ENCODE results near the gene CD79B. TPM values are rescaled to one million over a fixed set of nuclear protein-coding genes. Genes with fewer than 3 reads are reported as not detected.
"Not testable (repeated sequence)": the region's sequence is repeated elsewhere in the genome, so short reads cannot be mapped to it uniquely, and the experiment has no call there.

CD79B gene
- total and polyA plus RNA-seq, 2 of the 8 experiments (the other 6 are each of a cell fraction or from before 2014, with no cell fraction given), result 1.5 to 3.9 TPM

- not testable (repeated sequence) for H2BK5ac ChIP-seq (ENCODE audit: low read depth, low read length); H2BK15ac ChIP-seq (ENCODE audit: low read length); FAIRE-seq; H3K9me3 ChIP-seq (ENCODE audit: insufficient read depth in 2 of 2, low read depth in 1 of 2, low read length in 1 of 2); H2AFZ ChIP-seq (ENCODE audit: low read length); H3K4me2 ChIP-seq (ENCODE audit: insufficient read depth in 1 of 2, low read depth in 2 of 2, low read length in 2 of 2); H3K27ac ChIP-seq (ENCODE audit: low read depth, low read length); H3K56ac ChIP-seq (replicated peaks; ENCODE audit: insufficient read length, low read depth, low read length); H3K23ac ChIP-seq (ENCODE audit: insufficient read length); H4K91ac ChIP-seq (replicated peaks; ENCODE audit: insufficient read length, low read length); H3K18ac ChIP-seq (ENCODE audit: extremely low read depth, low read length); H3K4me3 ChIP-seq (ENCODE audit: extremely low read depth in 1 of 4, insufficient read depth in 2 of 4, low read depth in 3 of 4, low read length in 4 of 4); H4K5ac ChIP-seq (ENCODE audit: insufficient read length, low read depth, low read length); H3K79me1 ChIP-seq (ENCODE audit: low read depth, low read length); H4K8ac ChIP-seq (ENCODE audit: extremely low read depth, insufficient read depth, low read length); H3K23me2 ChIP-seq (ENCODE audit: low read depth, low read length); DNase-seq (ENCODE audit: low read depth in 1 of 2, low spot score in 2 of 2); H2AK5ac ChIP-seq (ENCODE audit: low read depth, low read length); H2BK120ac ChIP-seq (replicated peaks; ENCODE audit: low read depth, low read length); H4K20me1 ChIP-seq (replicated peaks in 1 of 2; ENCODE audit: control insufficient read depth in 1 of 2, insufficient read depth in 2 of 2, low read length in 2 of 2); H3K27me3 ChIP-seq (replicated peaks in 1 of 4; ENCODE audit: control insufficient read depth in 3 of 4, extremely low read depth in 1 of 4, insufficient read depth in 3 of 4, low read length in 3 of 4); H3K14ac ChIP-seq (ENCODE audit: insufficient read length); H3K4me1 ChIP-seq (replicated peaks in 1 of 4; ENCODE audit: control insufficient read depth in 3 of 4, insufficient read depth in 4 of 4, low read length in 3 of 4); H2BK20ac ChIP-seq (ENCODE audit: low read length); H3K36me3 ChIP-seq (ENCODE audit: control insufficient read depth in 2 of 4, insufficient read depth in 4 of 4, low read length in 3 of 4); H2BK12ac ChIP-seq (ENCODE audit: low read depth, low read length); H3K9ac ChIP-seq (replicated peaks in 1 of 4; ENCODE audit: extremely low read depth in 1 of 4, low read depth in 3 of 4, low read length in 3 of 4); H3K79me2 ChIP-seq (ENCODE audit: control insufficient read depth in 1 of 2, insufficient read depth in 2 of 2, low read length in 2 of 2); H3K4ac ChIP-seq (replicated peaks; ENCODE audit: insufficient read length, low read depth, low read length)
- CTCF ChIA-PET (ENCODE audit: partially characterized antibody), result interaction anchor here (0.7 to 9.9 kb wide), 20 partner anchors 10 to 226 kb away, joined by 3 to 87 read pairs (median 4); partner anchors contain the start of genes GH1, GH2 and ICAM2
- POLR2A ChIA-PET (ENCODE audit: partially characterized antibody), result interaction anchor here (1.3 kb wide), 1 partner anchor 25 kb away, joined by 4 read pairs; no protein-coding TSS in a partner anchor
- 88% methylated on average over 8 of the region's 8 CpGs; no CpG with 5 or more reads in 1 of the 2 experiments for WGBS, 2 experiments (ENCODE audit: extremely low coverage in 1 of 2, insufficient coverage in 1 of 2, insufficient read length in 1 of 2, insufficient replicate concordance in 2 of 2, low coverage in 1 of 2, low lambda C conversion rate in 2 of 2, missing lambda C conversion rate in 1 of 2)
Observed at GRCh38 chr17:63904796-63905195, 27.3 kb downstream of the CD79B start.

DNA sequence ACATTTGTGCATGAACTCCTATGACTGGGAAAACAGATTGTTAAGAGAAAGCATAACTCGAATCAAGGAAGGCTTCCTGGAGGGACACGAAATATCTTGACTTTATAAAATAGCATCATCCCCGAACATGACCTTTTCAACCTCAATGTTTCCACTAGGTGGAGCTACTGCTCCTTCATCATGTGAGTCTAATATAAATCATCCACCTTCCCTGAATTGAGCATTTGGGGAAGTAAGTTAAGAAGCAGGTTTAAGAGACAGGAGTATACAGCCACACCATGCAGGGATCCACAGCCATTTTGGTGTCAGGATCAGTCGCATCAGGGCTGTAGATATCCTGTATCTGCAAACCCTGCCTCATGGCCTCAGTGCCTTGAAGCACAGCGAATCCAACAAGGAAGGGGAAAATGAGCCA, 28.3 kb downstream of the CD79B start:
- ChIA-PET POLR2A (ENCODE audit: partially characterized antibody) (interaction anchor here (0.8 to 2.5 kb wide), 3 partner anchors 26 to 243 kb away, joined by 3 to 7 read pairs (median 4); no protein-coding TSS in a partner anchor), CTCF (ENCODE audit: partially characterized antibody) (interaction anchor here (0.7 to 9.9 kb wide), 21 partner anchors 13 to 229 kb away, joined by 3 to 87 read pairs (median 4); partner anchors contain the start of genes GH1, GH2 and ICAM2)
- H3K14ac ChIP-seq (ENCODE audit: insufficient read length); H2BK20ac ChIP-seq (ENCODE audit: low read length); H3K4me1 ChIP-seq (replicated peaks in 1 of 4; ENCODE audit: control insufficient read depth in 3 of 4, insufficient read depth in 4 of 4, low read length in 3 of 4); H2AK5ac ChIP-seq (ENCODE audit: low read depth, low read length); H3K27me3 ChIP-seq (replicated peaks in 1 of 4; ENCODE audit: control insufficient read depth in 3 of 4, extremely low read depth in 1 of 4, insufficient read depth in 3 of 4, low read length in 3 of 4); H3K4me3 ChIP-seq (ENCODE audit: extremely low read depth in 1 of 4, insufficient read depth in 2 of 4, low read depth in 3 of 4, low read length in 4 of 4); H3K18ac ChIP-seq (ENCODE audit: extremely low read depth, low read length); DNase-seq (ENCODE audit: low read depth in 1 of 2, low spot score in 2 of 2); H2BK120ac ChIP-seq (replicated peaks; ENCODE audit: low read depth, low read length); H3K9ac ChIP-seq (replicated peaks in 1 of 4; ENCODE audit: extremely low read depth in 1 of 4, low read depth in 3 of 4, low read length in 3 of 4); H4K20me1 ChIP-seq (replicated peaks in 1 of 2; ENCODE audit: control insufficient read depth in 1 of 2, insufficient read depth in 2 of 2, low read length in 2 of 2); H3K4ac ChIP-seq (replicated peaks; ENCODE audit: insufficient read length, low read depth, low read length); H3K23ac ChIP-seq (ENCODE audit: insufficient read length); H3K79me1 ChIP-seq (ENCODE audit: low read depth, low read length); H3K56ac ChIP-seq (replicated peaks; ENCODE audit: insufficient read length, low read depth, low read length); H3K23me2 ChIP-seq (ENCODE audit: low read depth, low read length); H3K4me2 ChIP-seq (ENCODE audit: insufficient read depth in 1 of 2, low read depth in 2 of 2, low read length in 2 of 2); H2BK15ac ChIP-seq (ENCODE audit: low read length); H2BK12ac ChIP-seq (ENCODE audit: low read depth, low read length); H3K9me3 ChIP-seq (ENCODE audit: insufficient read depth in 2 of 2, low read depth in 1 of 2, low read length in 1 of 2); H3K79me2 ChIP-seq (ENCODE audit: control insufficient read depth in 1 of 2, insufficient read depth in 2 of 2, low read length in 2 of 2); H3K36me3 ChIP-seq (ENCODE audit: control insufficient read depth in 2 of 4, insufficient read depth in 4 of 4, low read length in 3 of 4); H2AFZ ChIP-seq (ENCODE audit: low read length); H4K8ac ChIP-seq (ENCODE audit: extremely low read depth, insufficient read depth, low read length); H2BK5ac ChIP-seq (ENCODE audit: low read depth, low read length); H3K27ac ChIP-seq (ENCODE audit: low read depth, low read length); FAIRE-seq; H4K5ac ChIP-seq (ENCODE audit: insufficient read length, low read depth, low read length); H4K91ac ChIP-seq (replicated peaks; ENCODE audit: insufficient read length, low read length): not testable (repeated sequence)
- 77% methylated on average over 4 of the region's 5 CpGs; no CpG with 5 or more reads in 1 of the 2 experiments for WGBS, 2 experiments (ENCODE audit: extremely low coverage in 1 of 2, insufficient coverage in 1 of 2, insufficient read length in 1 of 2, insufficient replicate concordance in 2 of 2, low coverage in 1 of 2, low lambda C conversion rate in 2 of 2, missing lambda C conversion rate in 1 of 2)
